ENCODE measurements around the gene ZNF587. TPM values are rescaled to one million over a fixed set of nuclear protein-coding genes. Genes with fewer than 3 reads are reported as not detected.
"Not testable (repeated sequence)": the region's sequence is repeated elsewhere in the genome, so short reads cannot be mapped to it uniquely, and the experiment has no call there.

ZNF587 gene
- total RNA-seq, 1 donor from 2014 or later: 30.8 TPM

DNA sequence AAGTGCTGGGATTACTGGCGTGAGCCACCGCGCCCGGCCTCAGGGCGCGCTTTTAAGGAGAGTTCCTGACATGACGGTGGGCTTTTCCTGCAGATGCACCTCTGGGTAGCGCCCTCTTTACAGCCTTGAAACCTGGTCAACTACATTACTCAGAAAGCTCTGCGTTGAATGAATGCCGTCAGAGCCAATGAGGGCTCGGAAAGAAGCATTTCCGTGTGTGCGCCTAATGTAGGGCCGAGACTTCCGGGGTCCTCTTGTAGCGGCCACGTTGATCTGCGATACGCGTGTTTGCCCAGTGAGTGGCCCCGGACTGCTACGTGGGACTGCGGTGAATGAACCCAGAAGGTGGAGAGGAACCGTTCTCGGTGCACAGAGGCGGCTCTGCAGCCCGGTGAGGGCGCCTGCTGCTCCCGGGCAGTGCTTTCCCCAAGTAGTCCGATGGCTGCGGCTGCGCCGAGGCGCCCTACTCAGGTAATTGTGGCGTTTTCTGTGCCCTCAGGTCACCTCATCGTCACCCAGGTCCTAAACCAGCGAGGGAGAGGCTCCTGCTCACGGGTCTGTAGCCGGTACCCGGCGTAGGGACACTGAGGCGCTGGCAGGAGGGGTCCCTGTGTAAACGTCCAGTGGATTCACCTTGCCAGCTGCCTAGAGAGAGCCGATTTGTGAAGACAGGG is 30.0 kb upstream of the ZNF587 start:
- Mint-ChIP-seq H3K9me3 (ENCODE audit: low read depth) (no peaks in the 10 kb centered on the region), H3K4me1 (ENCODE audit: low read depth) (peaks cover 43% of the 10 kb centered on the region), H3K4me3 (ENCODE audit: unreplicated experiment) (peak overlapping the region; percentile 90), H3K27me3 (ENCODE audit: low read depth) (no peaks in the 10 kb centered on the region), H3K36me3 (ENCODE audit: low read depth) (peaks cover 8% of the 10 kb centered on the region), H3K27ac (ENCODE audit: unreplicated experiment) (peak overlapping the region; percentile 96)
- peak; percentile 62 for TF ChIP-seq CTCF (IDR thresholded peaks at IDR 0.05)
- DNase-seq (ENCODE audit: low spot score): no peak

DNA sequence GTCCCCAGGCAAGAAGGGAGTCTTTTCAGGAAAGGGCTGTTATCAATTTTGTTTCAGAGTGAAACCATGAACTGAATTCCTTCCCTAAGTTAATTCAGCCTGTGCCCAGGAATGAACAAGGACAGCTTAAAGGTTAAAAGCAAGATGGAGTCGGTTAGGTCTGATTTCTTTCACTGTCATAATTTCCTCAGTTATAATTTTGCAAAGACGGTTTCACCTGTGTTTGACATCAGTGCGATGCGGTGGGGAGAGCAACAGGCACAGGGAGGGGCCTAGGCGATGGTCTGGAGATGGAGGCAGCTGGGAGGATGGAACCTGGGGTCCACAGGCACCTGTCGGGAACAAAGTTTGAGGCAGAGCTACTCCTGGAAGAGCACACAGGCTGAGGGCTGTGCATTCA is 29.1 kb upstream of the ZNF587 start:
- peaks cover 39% of the 10 kb centered on the region for H3K4me1 Mint-ChIP-seq (ENCODE audit: low read depth)
- H3K4me3 Mint-ChIP-seq (ENCODE audit: unreplicated experiment): peak overlapping the region; percentile 90

GRCh38 chr19:57821095-57821494 is 28.6 kb upstream of the ZNF587 start:
- DNase-seq (ENCODE audit: low spot score); H3K27me3 Mint-ChIP-seq (ENCODE audit: low read depth); H3K9me3 Mint-ChIP-seq (ENCODE audit: low read depth); H3K36me3 Mint-ChIP-seq (ENCODE audit: low read depth): not testable (repeated sequence)
- H3K27ac Mint-ChIP-seq (ENCODE audit: unreplicated experiment): peak overlapping the region; percentile 96
- peak overlapping the region; percentile 90 for H3K4me3 Mint-ChIP-seq (ENCODE audit: unreplicated experiment)
- H3K4me1 Mint-ChIP-seq (ENCODE audit: low read depth): peaks cover 39% of the 10 kb centered on the region

More for the DNA sequence above, 29.1 kb upstream of the ZNF587 start:
- no peaks in the 10 kb centered on the region for H3K9me3 Mint-ChIP-seq (ENCODE audit: low read depth)
- H3K27ac Mint-ChIP-seq (ENCODE audit: unreplicated experiment): peak overlapping the region; percentile 96
- no peak for DNase-seq (ENCODE audit: low spot score)
- H3K27me3 Mint-ChIP-seq (ENCODE audit: low read depth): no peaks in the 10 kb centered on the region
- peaks cover 8% of the 10 kb centered on the region for H3K36me3 Mint-ChIP-seq (ENCODE audit: low read depth)
- TF ChIP-seq CTCF (IDR thresholded peaks at IDR 0.05): no peak

GRCh38 chr19:57821501-57821900 is 28.2 kb upstream of the ZNF587 start:
- H3K27me3 Mint-ChIP-seq (ENCODE audit: low read depth); DNase-seq (ENCODE audit: low spot score); H3K27ac Mint-ChIP-seq (ENCODE audit: unreplicated experiment); H3K36me3 Mint-ChIP-seq (ENCODE audit: low read depth); H3K9me3 Mint-ChIP-seq (ENCODE audit: low read depth); H3K4me3 Mint-ChIP-seq (ENCODE audit: unreplicated experiment): not testable (repeated sequence)
- H3K4me1 Mint-ChIP-seq (ENCODE audit: low read depth): peaks cover 39% of the 10 kb centered on the region

DNA sequence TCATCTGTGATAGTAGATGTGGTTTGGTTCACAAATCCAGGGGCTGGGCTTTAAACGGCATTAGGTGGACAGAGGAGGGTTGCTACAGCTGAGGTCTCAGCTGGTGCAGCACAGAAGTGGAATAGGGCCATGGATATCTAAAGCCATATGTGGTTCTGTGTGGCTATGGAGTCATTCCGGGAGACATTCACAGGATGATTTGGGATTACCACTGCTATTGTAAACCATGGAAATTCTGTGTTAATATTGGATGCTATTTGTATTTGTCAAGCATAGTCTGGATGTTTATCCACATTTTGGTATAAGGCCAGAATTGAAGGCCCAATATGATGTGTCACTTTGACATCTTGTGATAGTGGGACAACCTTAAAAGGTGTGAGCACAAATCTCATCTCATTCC is 26.5 kb upstream of the ZNF587 start:
- not testable (repeated sequence) for H3K27me3 Mint-ChIP-seq (ENCODE audit: low read depth); DNase-seq (ENCODE audit: low spot score); H3K9me3 Mint-ChIP-seq (ENCODE audit: low read depth); H3K27ac Mint-ChIP-seq (ENCODE audit: unreplicated experiment); H3K4me3 Mint-ChIP-seq (ENCODE audit: unreplicated experiment)
- peaks cover 13% of the 10 kb centered on the region for H3K36me3 Mint-ChIP-seq (ENCODE audit: low read depth)
- H3K4me1 Mint-ChIP-seq (ENCODE audit: low read depth): peaks cover 39% of the 10 kb centered on the region

- peaks cover 39% of the 10 kb centered on the region for H3K4me1 Mint-ChIP-seq (ENCODE audit: low read depth)
- peaks cover 13% of the 10 kb centered on the region for H3K36me3 Mint-ChIP-seq (ENCODE audit: low read depth)
- DNase-seq (ENCODE audit: low spot score); H3K9me3 Mint-ChIP-seq (ENCODE audit: low read depth); H3K4me3 Mint-ChIP-seq (ENCODE audit: unreplicated experiment); H3K27ac Mint-ChIP-seq (ENCODE audit: unreplicated experiment); H3K27me3 Mint-ChIP-seq (ENCODE audit: low read depth): not testable (repeated sequence)
Observed at GRCh38 chr19:57823608-57824007, 26.1 kb upstream of the ZNF587 start.

DNA sequence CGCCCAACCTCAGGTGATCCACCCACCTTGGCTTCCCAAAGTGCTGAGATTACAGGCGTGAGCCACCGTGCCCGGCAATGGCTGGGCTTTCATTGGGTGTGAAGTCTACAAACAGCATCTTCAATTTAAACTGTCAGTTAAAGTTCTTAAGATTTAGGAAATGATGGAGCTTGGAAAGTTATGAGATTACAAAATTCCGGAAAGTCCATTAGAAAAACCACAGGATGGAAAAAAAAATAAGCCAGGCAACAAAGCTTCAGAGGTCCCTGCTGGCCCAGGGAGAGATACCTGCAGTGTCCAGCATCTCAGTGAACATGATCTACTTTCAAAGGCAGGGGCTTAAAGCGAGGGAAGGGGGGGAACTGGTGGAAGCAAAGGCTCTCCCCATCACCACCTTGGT is 24.1 kb upstream of the ZNF587 start:
- no peaks in the 10 kb centered on the region for H3K27me3 Mint-ChIP-seq (ENCODE audit: low read depth)
- H3K4me1 Mint-ChIP-seq (ENCODE audit: low read depth): peaks cover 50% of the 10 kb centered on the region
- peaks cover 13% of the 10 kb centered on the region for H3K36me3 Mint-ChIP-seq (ENCODE audit: low read depth)
- no peak for DNase-seq (ENCODE audit: low spot score)
- no peak overlapping the region for H3K27ac Mint-ChIP-seq (ENCODE audit: unreplicated experiment)
- no peaks in the 10 kb centered on the region for H3K9me3 Mint-ChIP-seq (ENCODE audit: low read depth)
- no peak overlapping the region for H3K4me3 Mint-ChIP-seq (ENCODE audit: unreplicated experiment)
- no peak for TF ChIP-seq CTCF (IDR thresholded peaks at IDR 0.05)
